Fibroblast of lung (primary cell): ENCODE data around the gene NOL7. TPM values are rescaled to one million over a fixed set of nuclear protein-coding genes. Genes with fewer than 3 reads are reported as not detected.
A peak's percentile ranks its signal among the peaks of the same experiment; 100 is the strongest.

Experiments
- DNase-seq, 2 donors: peaks; one replicate each; pipeline versions ENCODE4 v3.0.0 to v3.0.0-alpha.2; 2010; ENCODE audit warnings: low read depth in 2 of 2
- H2AFZ ChIP-seq: 2 replicates; pipeline ENCODE4 v1.5.1; 2012; ENCODE audit warnings: low read length, control low read depth, inconsistent platforms
- H3K27ac ChIP-seq: 2 replicates; pipeline ENCODE4 v1.5.1; 2011; ENCODE audit warnings: low read length, control low read depth; ENCODE audit not compliant: insufficient read depth
- H3K27me3 ChIP-seq: 2 replicates; pipeline ENCODE4 v1.5.1; 2011; ENCODE audit warnings: mild to moderate bottlenecking, low read length; ENCODE audit not compliant: control insufficient read depth, insufficient read depth
- H3K36me3 ChIP-seq: 2 replicates; pipeline ENCODE4 v1.5.1; 2011; ENCODE audit warnings: low read length; ENCODE audit not compliant: control insufficient read depth, insufficient read depth
- H3K4me1 ChIP-seq: 2 replicates; pipeline ENCODE4 v1.5.1; 2011; ENCODE audit warnings: low read length; ENCODE audit not compliant: control insufficient read depth, insufficient read depth; ENCODE audit errors: extremely low read depth
- H3K4me2 ChIP-seq: 2 replicates; pipeline ENCODE4 v1.5.1; 2011; ENCODE audit warnings: low read length, control low read depth; ENCODE audit not compliant: insufficient read depth; ENCODE audit errors: extremely low read depth
- H3K4me3 ChIP-seq, 4 experiments: fragments of 200-600 bp in 1 of 4; sonication (generic) in 1 of 4; replicated peaks in 1 of 4; 2 replicates each; pipeline ENCODE4 v1.5.1; 2011 to 2016; ENCODE audit warnings: low read length in 4 of 4, low read depth in 3 of 4, mild to moderate bottlenecking in 3 of 4, control low read depth in 2 of 4, inconsistent platforms in 1 of 4, mixed read lengths in 1 of 4; ENCODE audit not compliant: insufficient read depth in 1 of 4; ENCODE audit errors: control extremely low read depth in 1 of 4
- H3K79me2 ChIP-seq: 2 replicates; pipeline ENCODE4 v1.5.1; 2012; ENCODE audit warnings: mild to moderate bottlenecking, low read length, inconsistent platforms; ENCODE audit not compliant: control insufficient read depth, insufficient read depth
- H3K9ac ChIP-seq: 2 replicates; pipeline ENCODE4 v1.5.1; 2011; ENCODE audit warnings: mild to moderate bottlenecking, low read length, control low read depth; ENCODE audit not compliant: insufficient read depth
- H3K9me3 ChIP-seq: 2 replicates; pipeline ENCODE4 v1.5.1; 2012; ENCODE audit warnings: low read depth, low read length; ENCODE audit not compliant: control insufficient read depth, insufficient read depth
- H4K20me1 ChIP-seq: 2 replicates; pipeline ENCODE4 v1.5.1; 2011; ENCODE audit warnings: low read length; ENCODE audit not compliant: control insufficient read depth, insufficient read depth; ENCODE audit errors: extremely low read depth
- EZH2 ChIP-seq: IDR thresholded peaks from 2 replicates; pipeline ENCODE4 v1.5.1; 2012; ENCODE audit warnings: low read length, control low read depth, mild to moderate bottlenecking; ENCODE audit errors: missing control alignments
- polyA plus RNA-seq, 2 donors: library from polyadenylated mRNA; depleted of rRNA in 1 of 2; stranded (reverse) in 1 of 2; unstranded in 1 of 2; fragments of >200 nt; gene quantifications; 2 replicates each; pipeline ENCODE4 v1.2.1, GENCODE V29; 2011 to 2012; ENCODE audit warnings: missing spikeins in 1 of 2
- total RNA-seq: library from RNA; depleted of rRNA; stranded (reverse); fragments of >200 nt; gene quantifications from 2 replicates; pipeline ENCODE4 v1.2.1, GENCODE V29; 2014
- TF ChIP-seq, protein P1 (sequence below), 2 donors: IDR thresholded peaks in 1 of 2; conservative IDR thresholded peaks in 1 of 2; 1 replicate in 1 of 2; 2 replicates in 1 of 2; pipeline ENCODE4 v1.5.1; 2011 to 2012; ENCODE audit warnings: low read length in 2 of 2, control low read depth in 1 of 2, inconsistent platforms in 1 of 2, low read depth in 1 of 2, mild to moderate bottlenecking in 1 of 2

NOL7 gene
- total and polyA plus RNA-seq, 2 donors (not counting 1 experiment from before 2014, with no cell fraction given): 47.2 to 48.0 TPM

DNA sequence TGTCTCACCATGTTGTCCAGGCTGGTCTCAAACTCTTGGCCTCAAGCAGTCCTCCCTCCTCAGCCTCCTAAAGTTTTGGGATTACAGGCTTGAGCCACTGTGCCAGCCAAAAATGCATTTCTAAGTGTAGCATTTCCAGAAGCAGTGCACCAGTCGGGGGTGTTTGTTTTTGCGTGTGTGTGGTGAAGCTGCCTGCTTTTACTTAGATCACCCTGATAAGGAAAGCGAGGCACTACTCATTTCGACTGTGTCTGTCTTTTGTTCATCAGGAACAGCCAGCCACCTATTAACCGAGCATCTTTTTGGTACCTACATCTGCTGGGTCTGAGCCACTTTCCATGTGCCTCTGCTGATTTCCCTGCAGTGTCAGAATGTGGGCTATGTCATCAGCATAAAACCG lies 22.0 kb upstream of the NOL7 start:
- peak in 1 of 2 donors; percentile 18 for DNase-seq
- H3K9ac ChIP-seq: no peak overlapping the region
- no peak overlapping the region for H3K4me3 ChIP-seq
- no peak for TF ChIP-seq EZH2
- TF ChIP-seq, protein P1, sequence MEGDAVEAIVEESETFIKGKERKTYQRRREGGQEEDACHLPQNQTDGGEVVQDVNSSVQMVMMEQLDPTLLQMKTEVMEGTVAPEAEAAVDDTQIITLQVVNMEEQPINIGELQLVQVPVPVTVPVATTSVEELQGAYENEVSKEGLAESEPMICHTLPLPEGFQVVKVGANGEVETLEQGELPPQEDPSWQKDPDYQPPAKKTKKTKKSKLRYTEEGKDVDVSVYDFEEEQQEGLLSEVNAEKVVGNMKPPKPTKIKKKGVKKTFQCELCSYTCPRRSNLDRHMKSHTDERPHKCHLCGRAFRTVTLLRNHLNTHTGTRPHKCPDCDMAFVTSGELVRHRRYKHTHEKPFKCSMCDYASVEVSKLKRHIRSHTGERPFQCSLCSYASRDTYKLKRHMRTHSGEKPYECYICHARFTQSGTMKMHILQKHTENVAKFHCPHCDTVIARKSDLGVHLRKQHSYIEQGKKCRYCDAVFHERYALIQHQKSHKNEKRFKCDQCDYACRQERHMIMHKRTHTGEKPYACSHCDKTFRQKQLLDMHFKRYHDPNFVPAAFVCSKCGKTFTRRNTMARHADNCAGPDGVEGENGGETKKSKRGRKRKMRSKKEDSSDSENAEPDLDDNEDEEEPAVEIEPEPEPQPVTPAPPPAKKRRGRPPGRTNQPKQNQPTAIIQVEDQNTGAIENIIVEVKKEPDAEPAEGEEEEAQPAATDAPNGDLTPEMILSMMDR (conservative IDR thresholded peaks at IDR 0.05 in 1 of 2, IDR thresholded peaks at IDR 0.05 in 1 of 2; ENCODE audit: low read depth in 1 of 2, low read length in 2 of 2): no peak
- H2AFZ ChIP-seq: no peak overlapping the region
- no peak overlapping the region for H3K4me2 ChIP-seq
- peaks cover 2% of the 10 kb centered on the region for H3K36me3 ChIP-seq
- no peaks in the 10 kb centered on the region for H3K9me3 ChIP-seq
- H4K20me1 ChIP-seq: no peaks in the 10 kb centered on the region
- H3K4me1 ChIP-seq: no peaks in the 10 kb centered on the region
- no peaks in the 10 kb centered on the region for H3K27me3 ChIP-seq
- H3K79me2 ChIP-seq: no peaks in the 10 kb centered on the region
- no peak overlapping the region for H3K27ac ChIP-seq

- peaks cover 2% of the 10 kb centered on the region for H3K36me3 ChIP-seq
- H3K9me3 ChIP-seq: no peaks in the 10 kb centered on the region
- H3K27ac ChIP-seq: no peak overlapping the region
- H3K27me3 ChIP-seq: no peaks in the 10 kb centered on the region
- no peaks in the 10 kb centered on the region for H4K20me1 ChIP-seq
- H3K4me1 ChIP-seq: no peaks in the 10 kb centered on the region
- no peak overlapping the region for H3K4me3 ChIP-seq
- no peak overlapping the region for H3K4me2 ChIP-seq
- no peak for TF ChIP-seq EZH2
- TF ChIP-seq, protein P1 (conservative IDR thresholded peaks at IDR 0.05 in 1 of 2, IDR thresholded peaks at IDR 0.05 in 1 of 2; ENCODE audit: low read depth in 1 of 2, low read length in 2 of 2): no peak
- H3K79me2 ChIP-seq: no peaks in the 10 kb centered on the region
- DNase-seq: peak in 1 of 2 donors; percentile 83
- H3K9ac ChIP-seq: no peak overlapping the region
- H2AFZ ChIP-seq: no peak overlapping the region
Observed at GRCh38 chr6:13593720-13594119, 21.4 kb upstream of the NOL7 start.

DNA sequence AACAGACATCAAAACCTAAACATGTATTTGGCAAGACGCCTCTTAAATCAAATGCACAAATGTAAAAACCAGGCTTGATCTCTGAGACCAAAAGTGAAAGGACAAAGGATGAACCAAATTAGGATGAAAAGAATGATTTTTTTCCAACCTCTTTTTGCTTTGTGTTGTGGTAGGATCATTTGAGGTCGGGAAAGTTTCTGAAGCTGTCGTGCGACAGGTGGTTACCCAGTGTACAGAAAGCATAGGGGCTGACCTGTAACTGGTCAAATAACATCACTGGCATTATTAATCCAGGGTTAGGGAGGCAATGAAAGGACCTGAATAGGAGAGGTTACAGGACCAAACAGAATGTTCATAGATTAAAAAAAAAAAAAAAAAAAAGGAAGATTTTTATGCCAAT lies 18.1 kb upstream of the NOL7 start:
- H4K20me1 ChIP-seq: no peaks in the 10 kb centered on the region

More for the DNA sequence above, 18.1 kb upstream of the NOL7 start:
- DNase-seq: no peak
- Histone ChIP-seq H3K4me3 (no peak overlapping the region), H3K27ac (no peak overlapping the region), H3K79me2 (no peaks in the 10 kb centered on the region), H2AFZ (no peak overlapping the region), H3K36me3 (peaks cover 2% of the 10 kb centered on the region), H3K9ac (no peak overlapping the region), H3K9me3 (no peaks in the 10 kb centered on the region), H3K4me2 (no peak overlapping the region), H3K27me3 (no peaks in the 10 kb centered on the region), H3K4me1 (no peaks in the 10 kb centered on the region)
- no peak for TF ChIP-seq EZH2
- TF ChIP-seq, protein P1 (conservative IDR thresholded peaks at IDR 0.05 in 1 of 2, IDR thresholded peaks at IDR 0.05 in 1 of 2; ENCODE audit: low read depth in 1 of 2, low read length in 2 of 2): no peak
